Activated CD4-positive, alpha-beta T cell treated with anti-CD3 and anti-CD28 coated beads, Interleukin-10, Interleukin-2, amounts not matched to agents 100 ng/mL and 50 ng/mL, durations not matched to agents 16 hours and 8 hours (primary cell): Measurements from ENCODE around the gene GUCY1B1.
A peak's percentile ranks its signal among the peaks of the same experiment; 100 is the strongest.

Source experiments
- DNase-seq: peaks from one replicate; pipeline ENCODE4 v3.0.0-alpha.2; 2020

Gene GUCY1B1

DNA sequence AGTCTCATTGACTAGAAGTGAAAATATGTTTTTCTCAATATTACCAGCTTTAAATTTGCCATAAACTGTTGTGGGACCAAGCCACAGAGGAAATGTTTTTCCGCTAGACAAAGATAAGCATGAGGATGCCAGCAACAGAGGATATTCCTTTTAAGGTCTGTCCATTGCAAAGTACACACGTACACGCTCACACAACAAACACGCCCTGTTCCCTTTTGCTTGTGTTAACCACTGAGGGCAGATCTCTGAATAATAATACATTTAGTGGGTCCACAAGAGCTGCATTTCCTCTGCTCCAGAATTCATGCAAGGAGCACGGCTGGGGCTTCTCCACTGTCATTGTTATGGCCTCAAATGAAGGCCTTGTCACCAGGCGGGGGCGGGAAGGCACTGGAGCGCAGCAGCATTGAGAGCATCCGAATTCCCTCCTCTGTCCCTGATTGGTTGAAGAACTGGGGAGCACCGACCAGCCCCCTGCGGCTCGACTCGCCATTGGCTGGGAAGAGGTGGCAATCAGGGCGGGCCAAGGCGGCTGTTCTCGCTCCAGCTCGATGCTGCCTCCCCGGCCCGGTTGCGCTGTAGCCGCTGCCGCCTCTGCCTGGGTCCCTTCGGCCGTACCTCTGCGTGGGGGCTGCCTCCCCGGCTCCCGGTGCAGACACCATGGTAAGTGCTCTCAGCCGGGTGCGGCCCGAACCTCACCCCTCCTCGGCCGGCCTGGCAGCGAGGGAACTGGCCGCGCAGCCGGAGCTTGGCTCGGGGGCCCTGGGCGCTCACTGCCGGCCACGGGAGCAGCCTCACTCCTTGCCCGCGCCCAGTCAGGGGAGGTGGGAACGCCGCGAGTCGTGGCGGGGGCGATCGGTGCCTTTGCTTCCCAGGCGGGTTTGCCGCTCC, at the start of gene GUCY1B1:
Gene GUCY1B1 (plus strand): TSS at position 541 of the 891 bp plus-strand sequence. CDS start 120 bp downstream, at position 661.
- DNase-seq = peak; percentile 81

DNA sequence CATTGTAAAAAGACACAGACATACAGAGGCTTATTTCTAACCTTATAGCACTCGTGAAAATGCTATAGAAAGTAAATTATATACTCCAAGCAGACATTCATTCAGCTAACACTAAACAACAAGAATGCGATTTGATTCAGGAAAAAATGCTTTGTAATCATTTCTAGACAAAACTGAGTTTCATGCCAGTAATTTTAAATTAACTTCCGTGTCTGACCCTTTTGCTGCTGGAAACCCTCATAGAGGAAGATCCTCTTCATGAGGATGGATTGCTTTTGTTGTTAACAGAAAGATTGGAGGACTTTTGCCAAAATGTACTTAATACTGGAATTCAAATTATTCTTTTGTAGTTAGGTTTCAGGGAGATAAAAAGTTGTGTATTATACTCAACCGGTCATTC, 48.9 kb upstream of the GUCY1B1 start:
- DNase-seq = no peak

DNA sequence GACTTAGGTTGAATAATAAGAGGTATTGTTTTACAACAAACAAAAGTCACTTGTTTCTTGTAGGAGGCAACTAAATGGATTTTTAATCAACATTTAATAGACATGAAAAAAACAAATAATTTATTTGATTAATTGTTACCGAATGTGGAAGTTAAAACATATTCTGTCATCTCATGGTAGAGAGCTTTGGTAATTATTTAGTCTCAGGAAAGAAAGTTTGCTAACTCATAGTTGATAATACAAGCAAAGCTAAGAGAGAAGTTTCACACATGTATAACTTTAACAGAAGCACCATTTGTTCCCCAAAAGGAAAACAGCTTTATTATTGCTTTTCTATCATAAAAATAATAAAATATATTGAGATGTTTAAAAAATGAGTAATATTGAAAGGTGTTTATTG, 47.3 kb upstream of the GUCY1B1 start:
- DNase-seq = no peak

DNA sequence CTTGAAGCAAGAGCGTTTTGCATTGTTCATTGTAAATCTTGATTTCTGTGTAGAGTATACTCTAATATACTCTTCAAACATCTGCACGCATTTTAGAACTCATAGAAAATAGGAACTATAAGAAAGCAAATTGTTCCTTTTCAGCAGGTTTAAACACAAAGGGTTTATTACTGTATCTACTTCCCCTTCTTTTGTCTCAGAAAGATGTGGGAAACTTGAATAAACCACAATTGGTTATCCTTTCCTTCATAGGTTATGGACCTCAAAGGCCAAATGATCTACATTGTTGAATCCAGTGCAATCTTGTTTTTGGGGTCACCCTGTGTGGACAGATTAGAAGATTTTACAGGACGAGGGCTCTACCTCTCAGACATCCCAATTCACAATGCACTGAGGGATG, 46.0 kb upstream of the GUCY1B1 start:
- DNase-seq = no peak

DNA sequence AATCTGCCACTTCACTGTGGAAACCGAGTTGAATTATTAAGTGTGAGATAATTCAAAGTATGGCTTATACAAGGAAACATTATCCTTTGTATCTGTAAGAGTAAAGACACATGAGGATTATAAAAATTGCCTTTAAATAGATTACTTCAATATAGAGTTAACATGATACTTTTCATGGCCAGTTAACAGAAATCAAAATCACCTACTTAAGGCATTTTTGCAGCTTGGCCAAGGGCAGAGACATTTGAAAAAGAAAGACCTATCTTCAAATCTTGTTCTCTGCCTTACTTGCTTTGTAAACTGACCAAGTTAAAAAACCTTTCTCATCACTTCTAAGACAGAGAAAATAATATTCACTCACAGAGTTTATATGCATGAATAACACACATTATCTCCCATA, 44.9 kb upstream of the GUCY1B1 start:
- DNase-seq = no peak

DNA sequence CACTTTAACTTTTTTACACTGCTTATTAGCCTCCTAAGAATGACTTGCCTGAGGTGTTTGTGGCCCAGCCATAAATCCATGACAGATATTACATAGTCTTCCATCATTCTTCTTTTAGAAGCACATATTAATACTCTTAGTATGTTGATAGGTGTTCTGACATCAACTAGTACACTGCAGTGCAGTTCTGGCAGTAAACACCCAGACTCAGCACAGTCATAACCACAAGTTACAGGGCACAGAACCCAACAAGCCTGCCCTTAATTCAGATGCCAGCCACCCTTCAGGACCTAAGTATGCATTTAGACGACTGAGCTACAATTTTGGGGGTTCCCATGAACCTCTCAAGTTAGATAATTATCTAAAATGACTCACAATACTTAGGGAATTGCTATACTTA, 36.5 kb upstream of the GUCY1B1 start:
- DNase-seq = no peak

DNA sequence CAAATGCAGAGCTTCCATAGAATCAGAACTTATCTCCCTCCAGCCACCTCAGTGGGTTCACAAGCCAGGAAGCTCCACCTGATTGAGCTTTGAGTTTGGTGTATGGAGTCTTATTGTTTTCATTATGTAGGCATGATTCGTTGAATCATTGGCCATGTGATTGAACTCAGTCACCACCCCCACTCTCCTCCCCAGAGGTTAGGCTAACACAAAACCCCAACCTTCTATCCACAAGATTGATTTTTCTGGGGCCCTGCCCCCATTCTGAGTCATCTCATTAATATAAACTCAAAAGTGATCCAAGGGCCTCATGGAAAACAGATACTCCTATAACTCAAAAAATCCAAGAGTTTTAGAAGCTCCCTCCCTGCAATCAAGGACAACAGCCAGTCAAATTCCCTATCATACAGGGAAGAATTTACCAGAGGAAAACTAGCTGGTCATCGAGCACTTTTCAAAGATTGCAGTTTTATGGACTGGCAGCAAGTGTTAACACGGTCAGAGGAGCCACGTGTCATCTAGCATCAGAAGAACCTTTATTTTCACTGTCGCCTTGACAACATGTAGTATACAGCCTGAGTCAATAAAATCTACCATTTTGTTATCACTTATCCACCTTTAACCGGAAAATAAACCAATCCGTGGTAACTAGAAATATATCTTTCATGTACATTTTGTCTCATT, 35.9 kb upstream of the GUCY1B1 start:
- DNase-seq = no peak

DNA sequence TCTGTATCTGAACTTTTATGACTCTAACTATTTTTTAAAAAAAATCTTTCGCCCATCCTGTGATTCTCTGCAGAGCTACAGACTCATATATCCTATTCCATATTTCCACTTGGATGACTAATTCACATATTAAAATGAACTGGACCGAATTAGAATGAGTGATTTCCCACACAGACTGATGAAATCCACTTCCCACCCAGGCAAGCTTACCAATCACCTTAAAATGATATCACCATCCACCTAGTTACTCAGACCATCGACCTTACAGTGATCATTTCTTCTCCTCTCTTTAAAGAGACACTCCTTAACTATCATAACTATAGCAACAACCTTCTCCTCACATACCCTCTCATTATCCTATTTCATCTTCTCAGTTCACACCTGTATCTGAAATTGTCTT, 34.1 kb upstream of the GUCY1B1 start:
- DNase-seq = no peak

DNA sequence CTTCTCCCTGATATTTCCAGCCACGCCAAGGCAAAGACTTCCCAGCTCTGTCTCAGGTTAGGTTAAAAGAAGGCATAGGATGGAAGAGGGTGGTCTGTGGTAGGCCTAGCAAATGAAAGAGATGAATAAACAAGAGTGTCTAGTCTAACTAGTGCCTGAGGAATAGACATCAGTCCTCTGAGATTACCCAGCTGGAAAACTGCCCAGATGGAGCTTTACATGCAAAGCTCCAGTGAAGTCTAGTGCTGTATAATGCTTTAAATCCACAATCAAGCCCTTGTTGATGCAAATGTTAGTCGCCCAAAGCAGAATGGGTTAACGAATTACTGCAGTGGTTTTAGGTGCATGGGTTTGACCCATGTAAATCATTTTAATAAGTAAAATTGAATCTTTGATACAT, 24.8 kb upstream of the GUCY1B1 start:
- no peak for DNase-seq

DNA sequence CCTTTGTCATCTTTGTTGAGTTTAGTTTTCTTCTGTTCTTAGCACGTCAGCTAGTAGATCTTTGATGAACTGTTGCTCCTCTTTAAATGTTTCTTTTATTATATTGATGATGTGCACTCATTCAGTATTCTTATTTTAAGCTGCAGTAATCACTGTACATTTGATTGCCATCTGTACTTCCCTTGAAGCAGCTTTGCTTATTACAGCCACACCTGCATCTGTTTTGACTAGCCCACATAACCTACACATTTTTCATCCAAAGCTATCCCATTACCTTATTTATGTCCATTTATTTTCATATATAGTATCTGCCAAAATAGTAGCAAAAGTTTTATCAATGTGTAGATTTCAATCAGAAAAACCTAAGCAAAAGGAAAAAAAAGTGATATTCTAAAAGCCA, 23.9 kb upstream of the GUCY1B1 start:
- DNase-seq = no peak

DNA sequence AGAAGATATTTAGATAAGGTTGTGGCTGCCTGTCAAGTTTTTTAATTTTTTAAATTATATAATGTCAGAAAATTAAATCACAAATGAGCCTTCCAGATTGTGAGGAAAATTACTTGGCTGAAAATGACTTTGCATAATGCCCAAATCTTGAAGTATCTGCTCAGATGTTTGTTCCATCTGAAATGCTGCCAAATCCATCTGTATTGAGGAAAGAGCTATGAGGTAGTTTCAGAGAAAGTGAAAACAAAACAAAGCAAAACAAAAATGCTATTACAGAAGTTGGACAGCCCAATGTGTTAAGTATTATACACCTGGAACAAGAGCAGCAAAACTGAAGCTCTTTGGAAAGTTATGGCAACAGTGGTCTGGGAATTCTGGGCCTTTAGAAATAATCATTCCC, 23.3 kb upstream of the GUCY1B1 start:
- DNase-seq = no peak

DNA sequence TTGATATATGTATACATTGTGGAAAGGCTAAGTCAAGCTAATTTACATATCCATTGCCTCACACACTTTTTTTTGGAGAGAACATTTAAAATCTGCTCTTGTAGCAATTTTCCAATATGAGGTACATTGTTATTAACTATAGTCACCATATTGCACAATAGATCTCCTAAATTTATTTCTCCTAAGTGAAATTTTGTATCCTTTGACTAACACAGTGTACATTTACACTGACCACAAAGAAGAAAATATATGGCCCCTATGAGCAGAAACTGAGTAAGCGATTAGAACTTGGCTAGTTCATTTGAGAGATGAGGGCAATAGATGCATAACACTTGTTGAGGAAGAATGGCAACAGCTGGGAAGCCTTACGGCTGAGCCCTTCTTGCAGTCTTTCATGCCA, 20.3 kb upstream of the GUCY1B1 start:
- no peak for DNase-seq

DNA sequence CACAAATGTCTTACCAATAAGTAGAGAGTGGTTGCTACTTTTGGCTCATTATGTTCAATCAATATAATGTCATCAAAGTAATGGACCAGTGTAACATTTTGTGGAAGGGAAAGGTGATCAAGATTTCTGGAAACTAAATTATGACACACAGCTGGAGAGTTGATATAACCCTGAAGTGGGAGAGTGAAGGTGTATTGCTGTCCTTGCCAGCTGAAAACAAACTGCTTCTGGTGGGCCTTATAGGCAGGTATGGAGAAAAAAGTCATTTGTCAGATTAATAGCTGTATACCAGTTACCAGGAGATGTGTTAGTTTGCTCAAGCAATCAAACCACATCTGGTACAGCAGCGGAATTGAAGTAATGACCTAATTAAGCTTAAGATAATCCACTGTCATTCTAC, 17.3 kb upstream of the GUCY1B1 start:
- DNase-seq = no peak

DNA sequence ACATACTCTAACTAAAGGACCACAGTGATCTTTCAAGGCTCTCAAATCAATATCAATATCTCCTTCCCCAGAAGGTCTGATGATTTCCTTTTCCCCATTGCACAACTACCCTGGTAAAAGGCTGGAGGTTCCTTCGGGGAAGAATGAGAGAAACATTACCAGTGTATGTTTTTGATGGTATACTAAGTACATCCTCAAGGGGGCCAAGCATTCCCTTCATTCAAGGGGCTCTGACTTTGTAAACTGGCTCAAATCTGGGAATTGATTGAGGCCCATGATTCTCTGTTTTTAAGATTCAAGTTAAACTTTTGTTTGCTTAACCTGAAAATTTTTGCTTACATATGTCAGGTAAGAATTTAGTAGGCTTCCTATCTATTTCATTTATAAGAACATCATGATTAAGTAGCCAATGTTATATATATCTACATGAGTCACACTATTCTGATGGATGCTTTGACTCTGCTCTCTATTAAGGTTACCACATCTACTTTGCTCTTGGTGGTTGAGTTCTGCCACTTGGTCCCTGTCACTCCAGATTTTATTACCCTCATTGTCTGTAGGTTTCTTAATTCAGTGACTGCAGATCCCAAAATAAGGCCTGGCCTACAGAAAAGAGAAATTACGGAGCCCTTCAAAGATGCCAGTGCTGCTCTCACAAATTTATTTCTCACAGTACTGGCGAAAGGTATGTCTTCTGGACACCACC, 16.4 kb upstream of the GUCY1B1 start:
- no peak for DNase-seq

DNA sequence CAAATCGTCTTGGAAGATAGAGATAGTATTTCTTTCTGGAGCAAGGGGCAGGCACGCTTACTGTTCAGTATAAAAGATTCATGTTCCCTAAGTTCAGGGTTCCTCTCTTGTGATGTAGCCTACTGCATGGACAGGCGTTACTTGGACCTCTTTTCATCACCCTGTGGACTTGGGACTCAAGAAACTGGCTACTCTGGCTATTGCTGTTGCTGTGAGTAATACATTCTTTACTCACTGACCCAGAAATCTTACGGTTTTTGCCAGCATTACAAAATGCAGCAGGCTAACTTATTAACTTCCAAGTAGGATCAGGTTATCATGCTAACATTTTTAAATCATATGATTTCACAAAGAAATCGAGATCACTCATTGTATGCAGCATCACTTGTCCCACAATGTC, 12.8 kb upstream of the GUCY1B1 start:
- no peak for DNase-seq

DNA sequence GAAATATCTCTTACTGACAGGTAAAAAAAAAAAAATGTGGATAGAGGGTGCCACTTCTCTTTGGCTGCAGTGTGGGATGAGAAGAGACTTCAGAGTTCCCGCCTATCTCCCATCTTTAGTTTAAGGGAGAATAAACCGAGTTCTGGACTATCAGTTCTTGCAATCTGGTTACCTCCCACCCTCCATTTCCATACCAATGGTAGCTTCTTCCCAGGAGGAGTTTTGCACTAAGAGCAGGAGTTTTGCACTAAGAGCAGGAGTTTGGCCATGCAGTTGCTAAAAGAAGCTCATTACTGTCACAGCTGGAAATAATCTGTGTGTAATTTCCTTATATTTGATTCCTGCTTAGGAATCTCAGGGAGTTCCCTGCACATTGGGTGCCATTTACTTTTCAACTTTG, 10.8 kb upstream of the GUCY1B1 start:
- no peak for DNase-seq

DNA sequence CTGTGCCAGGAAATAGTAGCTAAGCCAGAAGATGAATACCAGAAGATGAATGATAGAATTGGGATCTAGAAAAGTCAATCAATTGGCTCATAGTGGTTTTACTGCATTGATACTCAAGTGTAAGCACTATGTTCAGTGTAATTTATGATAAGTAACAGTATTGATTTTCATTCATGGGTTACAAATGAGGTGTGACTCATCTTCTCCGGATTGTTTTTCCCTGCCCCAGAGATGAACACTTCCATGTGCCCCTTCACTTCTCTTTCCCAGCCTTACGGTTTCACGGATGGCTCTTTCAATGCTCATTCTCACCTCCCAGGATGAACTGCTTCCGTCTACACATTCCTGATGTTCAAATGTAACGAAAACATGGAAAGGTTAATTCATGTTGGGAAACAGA, 9.8 kb upstream of the GUCY1B1 start:
- DNase-seq = no peak

DNA sequence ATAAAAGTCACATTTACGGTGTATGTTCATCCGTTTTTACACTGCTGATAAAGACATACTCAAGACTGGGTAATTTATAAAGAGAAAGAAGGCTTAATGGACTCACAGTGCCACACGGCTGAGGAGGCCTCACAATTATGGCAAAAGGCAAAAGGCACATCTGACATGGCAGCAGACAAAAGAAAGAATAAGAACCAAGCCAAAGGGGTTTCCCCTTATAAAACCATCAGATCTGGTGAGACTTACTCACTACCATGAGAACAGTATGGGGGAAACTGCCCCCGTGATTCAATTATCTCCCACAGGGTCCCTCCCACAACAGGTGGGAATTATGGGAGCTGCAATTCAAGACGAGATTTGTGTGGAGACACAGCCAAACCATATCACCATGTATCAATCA, 7.3 kb upstream of the GUCY1B1 start:
- no peak for DNase-seq

DNA sequence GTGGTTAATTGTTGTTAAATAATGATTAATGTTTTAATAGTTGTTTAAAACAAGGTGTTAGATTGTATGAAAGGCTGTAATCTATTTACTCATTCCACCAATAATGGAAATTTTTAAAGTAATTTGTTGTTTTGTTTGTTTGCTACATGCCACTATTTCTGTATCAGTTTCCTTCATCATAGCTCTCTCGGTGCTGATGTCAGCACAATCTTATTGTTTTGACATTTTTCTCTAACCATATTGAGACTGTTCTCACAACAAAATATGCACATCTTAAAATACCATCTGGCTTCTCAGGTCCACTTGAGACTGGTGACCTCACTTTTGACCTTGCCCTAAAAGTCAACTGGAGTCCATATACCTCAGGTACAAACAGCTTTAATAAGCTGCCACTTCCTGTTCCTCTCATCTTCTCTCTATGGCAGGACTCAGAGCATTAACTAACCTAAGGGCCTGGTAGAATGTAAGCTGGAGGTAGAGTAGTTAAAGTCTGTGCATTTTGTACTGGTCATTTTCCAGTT, 1.0 kb upstream of the GUCY1B1 start:
- DNase-seq = no peak

DNA sequence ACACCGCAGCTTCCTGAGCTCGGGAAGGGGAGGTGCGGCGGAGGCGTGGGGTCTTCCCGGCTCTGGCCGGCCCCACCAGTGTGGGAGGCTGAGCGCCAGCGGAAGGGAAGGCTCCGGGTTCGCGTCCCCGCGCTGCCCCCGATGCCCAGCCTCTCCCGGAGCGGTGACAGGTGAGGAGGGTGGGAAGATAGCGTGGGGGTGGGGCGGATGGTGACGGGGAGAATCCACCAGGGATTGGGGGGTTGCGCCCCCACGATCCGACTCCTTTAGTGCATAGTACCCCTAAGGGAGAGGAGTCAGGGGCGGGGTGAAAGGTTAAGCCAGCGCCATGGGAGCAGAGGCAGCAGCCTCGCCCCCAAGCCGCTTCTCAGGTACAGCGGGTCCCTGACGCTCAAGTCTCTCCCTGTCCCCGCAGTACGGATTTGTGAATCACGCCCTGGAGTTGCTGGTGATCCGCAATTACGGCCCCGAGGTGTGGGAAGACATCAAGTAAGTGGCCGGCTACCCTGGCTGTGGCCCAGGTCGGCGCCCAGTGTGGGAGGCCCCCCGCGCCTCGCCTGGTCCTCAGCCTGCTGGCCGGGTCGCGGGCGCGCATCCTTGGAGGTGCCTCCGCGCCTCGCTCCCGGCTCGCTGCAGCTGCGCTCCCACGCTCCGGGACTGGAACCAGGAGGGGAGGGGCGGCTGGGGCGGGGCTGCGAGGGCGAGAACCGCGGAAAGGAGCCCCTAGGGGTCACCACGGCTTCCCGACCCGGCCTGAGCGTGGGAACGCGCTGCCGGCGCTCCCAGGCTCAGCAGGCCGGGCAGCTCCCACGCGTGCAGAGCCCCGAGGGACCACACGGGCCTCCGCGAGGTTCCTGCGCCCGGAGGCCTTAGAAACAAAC, 791 bp downstream of the GUCY1B1 start:
- DNase-seq = no peak

DNA sequence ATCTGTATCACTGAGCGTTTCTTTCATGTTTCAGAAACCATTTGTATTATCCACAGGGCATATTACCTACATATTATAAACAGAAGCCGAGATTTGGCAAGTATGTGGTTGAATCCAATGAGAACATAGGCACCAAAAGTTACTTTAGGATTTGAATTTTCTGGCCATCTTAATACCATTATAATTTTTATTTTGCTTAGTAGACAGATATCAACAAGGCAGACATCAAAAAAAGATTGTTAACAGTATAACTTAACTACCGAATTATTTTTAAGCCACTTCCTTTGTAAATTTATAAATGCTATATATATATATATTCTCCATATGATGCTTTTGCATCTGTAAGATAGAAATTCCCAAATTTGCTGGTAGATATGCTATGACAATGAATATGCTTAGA, 2.2 kb downstream of the GUCY1B1 start:
- DNase-seq = no peak

DNA sequence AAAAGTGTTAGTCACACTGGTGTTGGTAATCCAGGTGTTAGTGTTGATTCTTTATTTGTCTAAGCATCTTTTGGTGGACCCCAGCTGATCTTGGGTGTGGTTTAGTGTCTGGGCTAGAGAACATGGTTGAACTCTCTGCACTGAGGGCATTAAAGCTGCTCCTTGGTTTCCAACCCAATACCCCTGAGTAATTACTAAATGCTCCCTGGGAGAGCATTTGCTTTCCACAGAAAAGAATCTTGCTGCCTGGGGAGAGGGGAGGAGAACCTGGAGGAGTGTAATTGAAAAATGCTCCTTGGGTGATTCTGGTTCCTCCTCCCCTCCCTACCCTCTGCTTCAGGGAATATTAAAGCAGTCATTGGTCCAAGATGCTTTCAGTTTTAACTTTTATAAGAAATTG, 3.1 kb downstream of the GUCY1B1 start:
- no peak for DNase-seq

DNA sequence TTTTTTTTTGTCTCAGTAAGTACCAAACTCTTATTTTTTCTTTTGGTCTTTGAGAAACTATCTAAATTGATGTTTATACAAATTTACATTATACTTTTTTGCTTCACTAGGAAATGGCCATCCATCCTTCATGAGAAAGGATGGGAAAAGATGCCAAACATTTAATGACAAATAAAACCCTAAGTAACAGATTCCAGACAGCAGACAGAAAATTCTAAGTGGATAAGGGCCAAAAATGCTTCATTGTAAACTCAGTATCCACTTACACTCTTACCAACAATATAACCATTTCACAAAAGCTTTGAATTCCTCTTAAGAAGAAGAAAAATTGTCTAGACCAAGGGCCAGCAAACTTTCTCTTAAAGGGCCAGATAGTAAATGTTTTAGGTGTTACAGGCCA, 3.5 kb downstream of the GUCY1B1 start:
- no peak for DNase-seq
